ENCODE results near the gene TMPRSS2.

The TMPRSS2 gene

DNA sequence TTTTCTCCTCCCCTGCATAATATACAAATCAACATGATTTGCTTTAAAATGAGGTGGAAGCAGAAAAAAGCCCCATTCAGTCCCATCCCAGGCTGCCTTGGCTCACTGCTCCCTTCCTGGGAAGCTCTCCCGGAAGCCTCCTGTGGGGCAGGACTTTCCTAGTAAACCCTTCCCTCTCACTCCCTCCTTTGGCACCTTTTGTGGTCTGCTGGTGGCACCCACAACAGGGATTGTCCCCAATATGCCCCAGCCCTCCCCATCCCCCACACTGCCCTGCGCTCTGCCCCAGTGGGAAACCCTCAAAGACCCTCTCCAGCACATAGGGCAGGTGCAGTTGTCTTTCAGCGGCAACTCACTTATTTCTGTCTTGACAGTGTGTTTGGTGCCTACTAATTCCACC is 1.8 kb upstream of the TMPRSS2 start:
- Histone ChIP-seq H3K4me3 (ENCODE audit: control insufficient read depth in 1 of 7, extremely low read depth in 1 of 7, insufficient read depth in 4 of 7, low read depth in 2 of 7, low read length in 6 of 7) (no peak overlapping the region), H3K9me3 (ENCODE audit: control extremely low read depth in 1 of 5, control insufficient read depth in 4 of 5, insufficient read depth in 2 of 5, low read depth in 1 of 5, low read length in 4 of 5) (no peaks in the 10 kb centered on the region), H3K4me1 (ENCODE audit: control extremely low read depth in 1 of 4, control insufficient read depth in 4 of 4, insufficient read depth in 4 of 4, low read length in 3 of 4) (peaks cover 0 to 20% (median 10%) of the 10 kb centered on the region in 4 experiments), H3K27me3 (replicated peaks in 2 of 5; ENCODE audit: control insufficient read depth in 4 of 5, insufficient read depth in 5 of 5, low read length in 4 of 5) (peaks cover 9 to 74% (median 28%) of the 10 kb centered on the region in 5 experiments), H3K27ac (ENCODE audit: insufficient read depth in 1 of 2, low read depth in 1 of 2, low read length in 2 of 2, poor library complexity in 1 of 2, severe bottlenecking in 2 of 2) (no peak overlapping the region), H3K36me3 (ENCODE audit: control insufficient read depth in 4 of 4, insufficient read depth in 4 of 4, low read length in 3 of 4) (no peaks in the 10 kb centered on the region)
- CTCF ChIA-PET: no interaction called here
- POLR2A ChIA-PET: no interaction called here
- 94% methylated on average over 2 of the region's 3 CpGs for WGBS (ENCODE audit: insufficient coverage)
- DNase-seq: no peak

DNA sequence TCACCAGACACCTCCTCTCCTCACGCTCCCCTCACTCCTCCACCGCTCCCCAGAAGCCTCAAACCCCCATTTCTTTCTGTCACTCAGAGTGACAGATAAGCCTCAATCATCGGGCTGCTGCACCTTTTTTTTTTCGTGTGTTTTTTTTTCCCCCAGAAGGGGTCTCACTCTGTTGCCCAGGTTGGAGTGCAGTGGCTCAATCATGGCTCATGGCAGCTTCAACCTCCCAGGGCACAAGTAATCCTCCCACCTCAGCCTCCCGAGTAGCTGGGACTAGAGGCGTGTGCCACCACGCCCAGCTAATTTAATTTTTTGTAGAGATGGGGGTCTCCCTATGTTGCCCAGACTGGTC is 1.2 kb upstream of the TMPRSS2 start:
- H3K27ac ChIP-seq (ENCODE audit: insufficient read depth in 1 of 2, low read depth in 1 of 2, low read length in 2 of 2, poor library complexity in 1 of 2, severe bottlenecking in 2 of 2): no peak overlapping the region
- no peak overlapping the region for H3K4me3 ChIP-seq (ENCODE audit: control insufficient read depth in 1 of 7, extremely low read depth in 1 of 7, insufficient read depth in 4 of 7, low read depth in 2 of 7, low read length in 6 of 7)
- H3K4me1 ChIP-seq (ENCODE audit: control extremely low read depth in 1 of 4, control insufficient read depth in 4 of 4, insufficient read depth in 4 of 4, low read length in 3 of 4): peaks cover 0 to 20% (median 10%) of the 10 kb centered on the region in 4 experiments
- peaks cover 9 to 80% (median 34%) of the 10 kb centered on the region in 5 experiments for H3K27me3 ChIP-seq (replicated peaks in 2 of 5; ENCODE audit: control insufficient read depth in 4 of 5, insufficient read depth in 5 of 5, low read length in 4 of 5)
- no peaks in the 10 kb centered on the region for H3K36me3 ChIP-seq (ENCODE audit: control insufficient read depth in 4 of 4, insufficient read depth in 4 of 4, low read length in 3 of 4)
- 35% methylated on average over 4 of the region's 7 CpGs for WGBS (ENCODE audit: insufficient coverage)
- POLR2A ChIA-PET: no interaction called here
- no peak for DNase-seq
- CTCF ChIA-PET: no interaction called here
- no peaks in the 10 kb centered on the region for H3K9me3 ChIP-seq (ENCODE audit: control extremely low read depth in 1 of 5, control insufficient read depth in 4 of 5, insufficient read depth in 2 of 5, low read depth in 1 of 5, low read length in 4 of 5)

DNA sequence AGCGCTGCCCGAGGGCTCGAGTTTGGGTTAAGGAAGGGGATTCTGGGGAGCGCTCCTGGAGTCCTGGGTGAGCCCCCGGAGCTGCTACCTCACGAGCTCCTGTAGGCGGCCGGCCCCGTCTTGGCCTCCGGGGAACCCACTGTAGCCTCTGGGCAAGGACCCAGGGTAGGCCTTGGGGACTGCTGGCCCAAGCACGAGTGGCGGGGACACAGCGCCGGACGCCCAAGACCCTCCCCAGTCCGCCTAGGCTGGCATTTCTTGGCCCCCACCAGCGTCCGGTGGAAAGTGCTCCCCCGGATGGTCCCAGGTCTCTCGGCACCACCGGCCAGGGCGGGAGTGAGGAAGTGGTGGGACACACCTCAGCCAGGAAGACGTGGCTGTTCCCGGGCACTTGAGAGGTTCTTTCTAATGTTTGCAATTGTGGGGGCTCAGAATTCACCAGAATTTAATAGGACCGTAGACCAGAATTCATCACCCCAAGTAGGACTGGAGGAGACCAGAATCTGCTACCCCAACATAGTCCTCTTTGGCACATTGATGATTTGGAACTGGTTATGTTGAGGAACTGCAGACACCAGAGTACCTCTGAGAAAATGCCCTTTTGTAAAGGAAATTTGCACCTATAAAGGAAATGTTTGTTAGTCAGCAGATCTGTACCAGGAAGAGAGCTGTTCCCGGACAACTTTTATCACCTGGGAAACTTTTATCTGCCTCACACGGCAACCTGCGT is 622 bp upstream of the TMPRSS2 start:
- WGBS (ENCODE audit: insufficient coverage): 4% methylated on average over 19 of the region's 28 CpGs
- CTCF ChIA-PET: no interaction called here
- Histone ChIP-seq H3K4me1 (ENCODE audit: control extremely low read depth in 1 of 4, control insufficient read depth in 4 of 4, insufficient read depth in 4 of 4, low read length in 3 of 4) (peaks cover 0 to 21% (median 10%) of the 10 kb centered on the region in 4 experiments), H3K27ac (ENCODE audit: insufficient read depth in 1 of 2, low read depth in 1 of 2, low read length in 2 of 2, poor library complexity in 1 of 2, severe bottlenecking in 2 of 2) (no peak overlapping the region), H3K9me3 (ENCODE audit: control extremely low read depth in 1 of 5, control insufficient read depth in 4 of 5, insufficient read depth in 2 of 5, low read depth in 1 of 5, low read length in 4 of 5) (no peaks in the 10 kb centered on the region), H3K36me3 (ENCODE audit: control insufficient read depth in 4 of 4, insufficient read depth in 4 of 4, low read length in 3 of 4) (no peaks in the 10 kb centered on the region), H3K4me3 (ENCODE audit: control insufficient read depth in 1 of 7, extremely low read depth in 1 of 7, insufficient read depth in 4 of 7, low read depth in 2 of 7, low read length in 6 of 7) (peak overlapping the region in 3 of 7 experiments; percentile 8 to 19 (median 12)), H3K27me3 (replicated peaks in 2 of 5; ENCODE audit: control insufficient read depth in 4 of 5, insufficient read depth in 5 of 5, low read length in 4 of 5) (peaks cover 9 to 86% (median 36%) of the 10 kb centered on the region in 5 experiments)
- POLR2A ChIA-PET: no interaction called here
- no peak for DNase-seq

DNA sequence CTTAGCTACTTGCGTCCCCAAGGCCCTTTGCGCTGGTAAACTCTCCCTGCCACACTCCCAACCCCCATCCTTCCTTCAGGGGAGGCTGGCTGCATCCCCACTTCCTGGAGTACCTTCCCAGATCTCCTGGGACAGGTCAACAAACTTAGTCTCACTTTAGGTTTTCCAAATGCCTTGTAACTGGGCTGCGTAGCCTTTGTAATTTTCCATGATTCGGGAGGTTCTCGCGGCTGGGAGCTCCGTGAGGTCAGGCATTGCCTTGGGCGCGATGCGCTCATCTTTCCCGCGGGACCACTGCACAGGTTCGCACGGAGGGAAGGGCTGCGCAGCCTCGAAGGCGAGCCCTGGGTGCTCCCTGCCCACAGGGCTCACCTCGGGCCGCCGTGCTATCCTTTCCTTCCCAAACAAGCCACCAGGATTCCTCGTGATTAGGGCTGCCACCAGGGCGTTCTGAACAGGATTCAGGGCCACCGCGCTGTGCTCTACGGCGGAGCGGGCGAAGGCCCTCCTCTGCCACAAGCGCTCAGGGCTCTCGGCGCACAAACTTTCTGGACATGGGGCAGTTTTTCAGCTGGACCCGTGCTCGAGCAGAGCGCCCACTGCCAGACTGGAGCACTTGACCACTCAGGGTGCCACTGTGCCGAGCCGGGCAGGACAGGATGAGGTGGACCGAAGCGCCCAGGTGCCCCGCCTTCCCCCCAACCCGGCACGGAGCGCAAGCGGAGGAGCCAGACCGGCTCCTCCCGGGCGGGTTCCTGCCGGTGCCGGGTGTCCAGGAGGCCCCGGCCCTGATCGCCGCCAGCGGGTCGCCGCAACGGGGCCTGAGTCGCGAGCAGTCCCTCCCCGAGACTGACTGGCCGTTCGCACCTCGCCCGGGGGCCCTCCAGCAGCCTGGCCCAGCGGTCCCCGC is 1.1 kb downstream of the TMPRSS2 start:
- H3K4me3 ChIP-seq (ENCODE audit: control insufficient read depth in 1 of 7, extremely low read depth in 1 of 7, insufficient read depth in 4 of 7, low read depth in 2 of 7, low read length in 6 of 7): peak overlapping the region in 3 of 7 experiments; percentile 19 to 48 (median 45)
- no peak overlapping the region for H3K27ac ChIP-seq (ENCODE audit: insufficient read depth in 1 of 2, low read depth in 1 of 2, low read length in 2 of 2, poor library complexity in 1 of 2, severe bottlenecking in 2 of 2)
- CTCF ChIA-PET: interaction anchor here (1.6 kb wide), 1 partner anchor 9 kb away, joined by 4 read pairs; no protein-coding TSS in a partner anchor
- POLR2A ChIA-PET: no interaction called here
- H3K4me1 ChIP-seq (ENCODE audit: control extremely low read depth in 1 of 4, control insufficient read depth in 4 of 4, insufficient read depth in 4 of 4, low read length in 3 of 4): peaks cover 0 to 21% (median 10%) of the 10 kb centered on the region in 4 experiments
- DNase-seq: no peak
- no peaks in the 10 kb centered on the region for H3K36me3 ChIP-seq (ENCODE audit: control insufficient read depth in 4 of 4, insufficient read depth in 4 of 4, low read length in 3 of 4)
- H3K27me3 ChIP-seq (replicated peaks in 2 of 5; ENCODE audit: control insufficient read depth in 4 of 5, insufficient read depth in 5 of 5, low read length in 4 of 5): peaks cover 10 to 92% (median 39%) of the 10 kb centered on the region in 5 experiments
- 4% methylated on average over 54 of the region's 64 CpGs for WGBS (ENCODE audit: insufficient coverage)
- no peaks in the 10 kb centered on the region for H3K9me3 ChIP-seq (ENCODE audit: control extremely low read depth in 1 of 5, control insufficient read depth in 4 of 5, insufficient read depth in 2 of 5, low read depth in 1 of 5, low read length in 4 of 5)

DNA sequence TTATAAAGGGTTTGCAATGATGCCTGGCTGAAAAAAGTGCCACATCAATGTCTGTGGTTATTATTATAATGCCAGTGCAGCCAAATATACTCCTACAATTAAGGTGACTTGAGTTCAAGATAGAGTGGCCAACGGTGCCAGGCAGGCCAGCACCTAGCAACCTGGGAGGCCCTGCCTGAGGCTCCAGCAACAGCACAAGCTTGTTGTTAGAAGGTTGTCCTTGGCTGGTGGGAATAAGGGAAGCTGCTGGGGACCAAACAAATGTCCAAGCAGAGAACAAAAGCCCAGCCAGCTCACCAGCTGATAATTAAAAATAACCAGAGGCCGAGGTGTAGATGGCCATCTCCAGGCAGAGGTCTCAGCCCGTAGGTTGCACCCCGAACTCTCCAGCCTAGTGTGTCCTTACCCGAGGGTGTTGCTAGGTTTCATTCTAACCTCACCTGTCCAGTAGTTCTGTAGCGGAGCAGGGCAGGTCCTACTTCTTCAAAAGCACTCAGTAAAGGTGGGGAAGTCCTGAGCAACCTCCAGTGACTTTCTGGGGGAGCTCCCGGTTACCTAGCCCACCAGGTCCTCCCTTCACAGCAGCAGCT is 1.9 kb downstream of the TMPRSS2 start:
- POLR2A ChIA-PET: no interaction called here
- WGBS (ENCODE audit: insufficient coverage): 67% methylated on average over 5 of the region's 7 CpGs
- CTCF ChIA-PET: interaction anchor here (1.6 kb wide), 1 partner anchor 9 kb away, joined by 4 read pairs; no protein-coding TSS in a partner anchor

DNA sequence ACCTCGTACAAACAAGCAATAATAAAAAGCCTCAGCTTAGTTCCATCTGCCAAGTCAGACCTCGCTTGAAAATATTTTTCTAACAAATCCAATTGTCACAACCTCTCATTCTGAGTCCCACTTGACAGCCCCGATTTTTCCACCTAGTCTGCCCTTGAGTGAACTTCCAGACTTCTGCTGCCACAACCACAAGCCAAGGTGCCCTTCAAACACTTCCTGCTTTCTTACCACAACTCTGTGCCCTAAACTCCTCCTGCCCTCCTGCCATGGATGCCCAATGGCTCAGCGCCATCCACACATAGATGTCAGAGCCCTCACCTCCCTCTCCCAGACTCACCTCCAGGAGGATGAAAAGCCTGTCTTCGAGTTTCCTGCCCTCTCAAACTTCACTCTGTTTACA is 3.9 kb downstream of the TMPRSS2 start:
- Histone ChIP-seq H3K4me3 (ENCODE audit: control insufficient read depth in 1 of 7, extremely low read depth in 1 of 7, insufficient read depth in 4 of 7, low read depth in 2 of 7, low read length in 6 of 7) (no peak overlapping the region), H3K27me3 (replicated peaks in 2 of 5; ENCODE audit: control insufficient read depth in 4 of 5, insufficient read depth in 5 of 5, low read length in 4 of 5) (peaks cover 9 to 89% (median 43%) of the 10 kb centered on the region in 5 experiments), H3K27ac (ENCODE audit: insufficient read depth in 1 of 2, low read depth in 1 of 2, low read length in 2 of 2, poor library complexity in 1 of 2, severe bottlenecking in 2 of 2) (no peak overlapping the region), H3K36me3 (ENCODE audit: control insufficient read depth in 4 of 4, insufficient read depth in 4 of 4, low read length in 3 of 4) (no peaks in the 10 kb centered on the region), H3K9me3 (ENCODE audit: control extremely low read depth in 1 of 5, control insufficient read depth in 4 of 5, insufficient read depth in 2 of 5, low read depth in 1 of 5, low read length in 4 of 5) (no peaks in the 10 kb centered on the region), H3K4me1 (ENCODE audit: control extremely low read depth in 1 of 4, control insufficient read depth in 4 of 4, insufficient read depth in 4 of 4, low read length in 3 of 4) (peaks cover 0 to 21% (median 10%) of the 10 kb centered on the region in 4 experiments)
- DNase-seq: no peak
- 45% methylated on average over 4 of the region's 5 CpGs for WGBS (ENCODE audit: insufficient coverage)
- POLR2A ChIA-PET: no interaction called here
- CTCF ChIA-PET: no interaction called here

More for the DNA sequence above, 1.9 kb downstream of the TMPRSS2 start:
- no peaks in the 10 kb centered on the region for H3K36me3 ChIP-seq (ENCODE audit: control insufficient read depth in 4 of 4, insufficient read depth in 4 of 4, low read length in 3 of 4)
- no peak for DNase-seq
- H3K4me1 ChIP-seq (ENCODE audit: control extremely low read depth in 1 of 4, control insufficient read depth in 4 of 4, insufficient read depth in 4 of 4, low read length in 3 of 4): peaks cover 0 to 21% (median 10%) of the 10 kb centered on the region in 4 experiments
- no peak overlapping the region for H3K4me3 ChIP-seq (ENCODE audit: control insufficient read depth in 1 of 7, extremely low read depth in 1 of 7, insufficient read depth in 4 of 7, low read depth in 2 of 7, low read length in 6 of 7)
- H3K9me3 ChIP-seq (ENCODE audit: control extremely low read depth in 1 of 5, control insufficient read depth in 4 of 5, insufficient read depth in 2 of 5, low read depth in 1 of 5, low read length in 4 of 5): no peaks in the 10 kb centered on the region
- H3K27me3 ChIP-seq (replicated peaks in 2 of 5; ENCODE audit: control insufficient read depth in 4 of 5, insufficient read depth in 5 of 5, low read length in 4 of 5): peaks cover 5 to 90% (median 39%) of the 10 kb centered on the region in 5 experiments
- no peak overlapping the region for H3K27ac ChIP-seq (ENCODE audit: insufficient read depth in 1 of 2, low read depth in 1 of 2, low read length in 2 of 2, poor library complexity in 1 of 2, severe bottlenecking in 2 of 2)

All from common myeloid progenitor, CD34-positive (primary cell).